ENCODE measurements around the gene TRABD2B.

TRABD2B gene

GRCh38 chr1:47819574-47819888 is 177.7 kb downstream of the TRABD2B start:
- no peak for DNase-seq

- DNase-seq: no peak
Observed at GRCh38 chr1:47818682-47819573, 178.3 kb downstream of the TRABD2B start.

- DNase-seq: no peak
Observed at GRCh38 chr1:47817861-47818260, 179.3 kb downstream of the TRABD2B start.

GRCh38 chr1:47816325-47817071 is 180.7 kb downstream of the TRABD2B start:
- DNase-seq: no peak

GRCh38 chr1:47814612-47815395 is 182.4 kb downstream of the TRABD2B start:
- DNase-seq: no peak

GRCh38 chr1:47813970-47814369 is 183.2 kb downstream of the TRABD2B start:
- DNase-seq: no peak

- DNase-seq: no peak
Observed at GRCh38 chr1:47812904-47813514, 184.2 kb downstream of the TRABD2B start.

GRCh38 chr1:47810964-47811682 is 186.1 kb downstream of the TRABD2B start:
- no peak for DNase-seq

GRCh38 chr1:47809301-47810084 is 187.7 kb downstream of the TRABD2B start:
- DNase-seq: no peak

GRCh38 chr1:47808612-47809011 is 188.6 kb downstream of the TRABD2B start:
- DNase-seq: no peak

- DNase-seq: no peak
Observed at GRCh38 chr1:47805921-47806361, 191.2 kb downstream of the TRABD2B start.

- no peak for DNase-seq
Observed at GRCh38 chr1:47805018-47805417, 192.2 kb downstream of the TRABD2B start.

- no peak for DNase-seq
Observed at GRCh38 chr1:47803815-47804501, 193.2 kb downstream of the TRABD2B start.

- no peak for DNase-seq
Observed at GRCh38 chr1:47797575-47797974, 199.6 kb downstream of the TRABD2B start.

- DNase-seq: no peak
Observed at GRCh38 chr1:47796626-47797025, 200.6 kb downstream of the TRABD2B start.

GRCh38 chr1:47795102-47795501 is 202.1 kb downstream of the TRABD2B start:
- no peak for DNase-seq

GRCh38 chr1:47794530-47794929 is 202.7 kb downstream of the TRABD2B start:
- no peak for DNase-seq

- no peak for DNase-seq
Observed at GRCh38 chr1:47794081-47794480, 203.1 kb downstream of the TRABD2B start.

GRCh38 chr1:47793563-47793962 is 203.6 kb downstream of the TRABD2B start:
- DNase-seq: no peak

- no peak for DNase-seq
Observed at GRCh38 chr1:47792779-47793178, 204.4 kb downstream of the TRABD2B start.
